ENCODE measurements around the gene CPED1.

CPED1 gene

GRCh38 chr7:120993553-120994191 lies 5.2 kb downstream of the CPED1 start:
- H3K14ac ChIP-seq (ENCODE audit: low read length in 2 of 2) = no peak overlapping the region
- no peak overlapping the region for H4K8ac ChIP-seq (ENCODE audit: low read length)
- H3K79me1 ChIP-seq (replicated peaks; ENCODE audit: low read length, poor library complexity, severe bottlenecking) = peaks cover 1% of the 10 kb centered on the region
- no peak overlapping the region for H4K91ac ChIP-seq (ENCODE audit: low read length)
- H3K4ac ChIP-seq (ENCODE audit: low read depth in 1 of 2, low read length in 2 of 2) = peak overlapping the region in 1 of 2 experiments; percentile 41
- no peak for DNase-seq
- no peak overlapping the region for H2BK15ac ChIP-seq (ENCODE audit: low read depth, poor library complexity, severe bottlenecking)
- 92% methylated on average over 4 of the region's 5 CpGs for WGBS
- no peak overlapping the region for H3K23ac ChIP-seq (ENCODE audit: low read length in 2 of 2)
- H2BK5ac ChIP-seq (ENCODE audit: low read depth, low read length, poor library complexity, severe bottlenecking) = no peak overlapping the region
- no peak overlapping the region for H2AK5ac ChIP-seq (ENCODE audit: low read length, severe bottlenecking)
- H2BK12ac ChIP-seq (ENCODE audit: low read length in 2 of 2) = peak overlapping the region in 1 of 2 experiments; percentile 66
- H3K4me1 ChIP-seq (ENCODE audit: control insufficient read depth, insufficient read depth, low read depth, low read length) = peaks cover 4% of the 10 kb centered on the region
- H3K27me3 ChIP-seq (ENCODE audit: control insufficient read depth in 1 of 2, insufficient read depth in 1 of 2, low read length in 2 of 2) = no peaks in the 10 kb centered on the region
- H3K36me3 ChIP-seq (ENCODE audit: control insufficient read depth in 1 of 2, insufficient read depth in 2 of 2, low read depth in 1 of 2, low read length in 2 of 2) = no peaks in the 10 kb centered on the region
- H2AFZ ChIP-seq (ENCODE audit: low read depth, low read length) = no peak overlapping the region
- H3K4me3 ChIP-seq (ENCODE audit: insufficient read depth in 1 of 2, low read depth in 1 of 2, low read length in 2 of 2) = peak overlapping the region in 1 of 2 experiments; percentile 85
- no peaks in the 10 kb centered on the region for H3K9me3 ChIP-seq (ENCODE audit: control insufficient read depth, low read length)
- no peak overlapping the region for H3K18ac ChIP-seq (ENCODE audit: low read depth in 1 of 2, low read length in 2 of 2)
- no peak overlapping the region for H3K4me2 ChIP-seq (ENCODE audit: low read length, poor library complexity, severe bottlenecking)
- H2BK120ac ChIP-seq (ENCODE audit: low read depth, low read length) = no peak overlapping the region
- H3K27ac ChIP-seq (ENCODE audit: low read length, poor library complexity, severe bottlenecking) = no peak overlapping the region
- H3K9ac ChIP-seq (ENCODE audit: low read length) = peak overlapping the region; percentile 15

GRCh38 chr7:120994512-120995410 lies 6.2 kb downstream of the CPED1 start:
- peaks cover 2% of the 10 kb centered on the region for H3K4me1 ChIP-seq (ENCODE audit: control insufficient read depth, insufficient read depth, low read depth, low read length)
- no peak overlapping the region for H3K23ac ChIP-seq (ENCODE audit: low read length in 2 of 2)
- no peak overlapping the region for H2BK15ac ChIP-seq (ENCODE audit: low read depth, poor library complexity, severe bottlenecking)
- no peak overlapping the region for H4K8ac ChIP-seq (ENCODE audit: low read length)
- H3K36me3 ChIP-seq (ENCODE audit: control insufficient read depth in 1 of 2, insufficient read depth in 2 of 2, low read depth in 1 of 2, low read length in 2 of 2) = no peaks in the 10 kb centered on the region
- no peak overlapping the region for H3K14ac ChIP-seq (ENCODE audit: low read length in 2 of 2)
- H3K27ac ChIP-seq (ENCODE audit: low read length, poor library complexity, severe bottlenecking) = no peak overlapping the region
- no peak overlapping the region for H2AK5ac ChIP-seq (ENCODE audit: low read length, severe bottlenecking)
- no peak for DNase-seq
- H2BK120ac ChIP-seq (ENCODE audit: low read depth, low read length) = no peak overlapping the region
- H2BK12ac ChIP-seq (ENCODE audit: low read length in 2 of 2) = no peak overlapping the region
- peaks cover 1% of the 10 kb centered on the region for H3K79me1 ChIP-seq (replicated peaks; ENCODE audit: low read length, poor library complexity, severe bottlenecking)
- H4K91ac ChIP-seq (ENCODE audit: low read length) = no peak overlapping the region
- H3K27me3 ChIP-seq (ENCODE audit: control insufficient read depth in 1 of 2, insufficient read depth in 1 of 2, low read length in 2 of 2) = no peaks in the 10 kb centered on the region
- over 99% methylated on average over 4 of the region's 5 CpGs for WGBS
- no peak overlapping the region for H3K4me2 ChIP-seq (ENCODE audit: low read length, poor library complexity, severe bottlenecking)
- H3K18ac ChIP-seq (ENCODE audit: low read depth in 1 of 2, low read length in 2 of 2) = no peak overlapping the region
- no peaks in the 10 kb centered on the region for H3K9me3 ChIP-seq (ENCODE audit: control insufficient read depth, low read length)
- H2AFZ ChIP-seq (ENCODE audit: low read depth, low read length) = no peak overlapping the region
- H3K4ac ChIP-seq (ENCODE audit: low read depth in 1 of 2, low read length in 2 of 2) = no peak overlapping the region
- no peak overlapping the region for H2BK5ac ChIP-seq (ENCODE audit: low read depth, low read length, poor library complexity, severe bottlenecking)
- H3K9ac ChIP-seq (ENCODE audit: low read length) = no peak overlapping the region
- H3K4me3 ChIP-seq (ENCODE audit: insufficient read depth in 1 of 2, low read depth in 1 of 2, low read length in 2 of 2) = no peak overlapping the region

GRCh38 chr7:120995654-120996053 lies 7.1 kb downstream of the CPED1 start:
- Histone ChIP-seq H3K4me1 (ENCODE audit: control insufficient read depth, insufficient read depth, low read depth, low read length) (peaks cover 2% of the 10 kb centered on the region), H2BK12ac (ENCODE audit: low read length in 2 of 2) (peak overlapping the region in 1 of 2 experiments; percentile 23), H3K9ac (ENCODE audit: low read length) (no peak overlapping the region), H4K8ac (ENCODE audit: low read length) (no peak overlapping the region), H2AK5ac (ENCODE audit: low read length, severe bottlenecking) (no peak overlapping the region), H3K4ac (ENCODE audit: low read depth in 1 of 2, low read length in 2 of 2) (no peak overlapping the region), H2AFZ (ENCODE audit: low read depth, low read length) (no peak overlapping the region), H3K36me3 (ENCODE audit: control insufficient read depth in 1 of 2, insufficient read depth in 2 of 2, low read depth in 1 of 2, low read length in 2 of 2) (no peaks in the 10 kb centered on the region), H3K79me1 (replicated peaks; ENCODE audit: low read length, poor library complexity, severe bottlenecking) (peaks cover 1% of the 10 kb centered on the region), H2BK120ac (ENCODE audit: low read depth, low read length) (no peak overlapping the region), H3K27me3 (ENCODE audit: control insufficient read depth in 1 of 2, insufficient read depth in 1 of 2, low read length in 2 of 2) (no peaks in the 10 kb centered on the region), H3K23ac (ENCODE audit: low read length in 2 of 2) (no peak overlapping the region), H4K91ac (ENCODE audit: low read length) (no peak overlapping the region), H3K18ac (ENCODE audit: low read depth in 1 of 2, low read length in 2 of 2) (peak overlapping the region; percentile 37 to 69), H3K14ac (ENCODE audit: low read length in 2 of 2) (no peak overlapping the region), H3K4me3 (ENCODE audit: insufficient read depth in 1 of 2, low read depth in 1 of 2, low read length in 2 of 2) (no peak overlapping the region), H3K4me2 (ENCODE audit: low read length, poor library complexity, severe bottlenecking) (no peak overlapping the region), H3K9me3 (ENCODE audit: control insufficient read depth, low read length) (no peaks in the 10 kb centered on the region), H3K27ac (ENCODE audit: low read length, poor library complexity, severe bottlenecking) (no peak overlapping the region), H2BK15ac (ENCODE audit: low read depth, poor library complexity, severe bottlenecking) (peak overlapping the region; percentile 80), H2BK5ac (ENCODE audit: low read depth, low read length, poor library complexity, severe bottlenecking) (no peak overlapping the region)
- WGBS = 96% methylated on average over 2 of the region's 2 CpGs
- DNase-seq = no peak

GRCh38 chr7:120996333-120996987 lies 7.9 kb downstream of the CPED1 start:
- no peak overlapping the region for H2AK5ac ChIP-seq (ENCODE audit: low read length, severe bottlenecking)
- peak; percentile 91 for DNase-seq
- H3K4ac ChIP-seq (ENCODE audit: low read depth in 1 of 2, low read length in 2 of 2) = peak overlapping the region; percentile 19 to 42
- H3K79me1 ChIP-seq (replicated peaks; ENCODE audit: low read length, poor library complexity, severe bottlenecking) = peaks cover 1% of the 10 kb centered on the region
- H3K27me3 ChIP-seq (ENCODE audit: control insufficient read depth in 1 of 2, insufficient read depth in 1 of 2, low read length in 2 of 2) = no peaks in the 10 kb centered on the region
- H4K8ac ChIP-seq (ENCODE audit: low read length) = no peak overlapping the region
- no peak overlapping the region for H3K23ac ChIP-seq (ENCODE audit: low read length in 2 of 2)
- no peak overlapping the region for H2BK5ac ChIP-seq (ENCODE audit: low read depth, low read length, poor library complexity, severe bottlenecking)
- 97% methylated on average over 2 of the region's 2 CpGs for WGBS
- no peak overlapping the region for H2BK15ac ChIP-seq (ENCODE audit: low read depth, poor library complexity, severe bottlenecking)
- H3K4me3 ChIP-seq (ENCODE audit: insufficient read depth in 1 of 2, low read depth in 1 of 2, low read length in 2 of 2) = no peak overlapping the region
- H3K4me1 ChIP-seq (ENCODE audit: control insufficient read depth, insufficient read depth, low read depth, low read length) = peaks cover 2% of the 10 kb centered on the region
- H3K9ac ChIP-seq (ENCODE audit: low read length) = no peak overlapping the region
- H3K9me3 ChIP-seq (ENCODE audit: control insufficient read depth, low read length) = no peaks in the 10 kb centered on the region
- no peak overlapping the region for H3K18ac ChIP-seq (ENCODE audit: low read depth in 1 of 2, low read length in 2 of 2)
- H2AFZ ChIP-seq (ENCODE audit: low read depth, low read length) = no peak overlapping the region
- H3K36me3 ChIP-seq (ENCODE audit: control insufficient read depth in 1 of 2, insufficient read depth in 2 of 2, low read depth in 1 of 2, low read length in 2 of 2) = no peaks in the 10 kb centered on the region
- H4K91ac ChIP-seq (ENCODE audit: low read length) = no peak overlapping the region
- H2BK120ac ChIP-seq (ENCODE audit: low read depth, low read length) = peak overlapping the region; percentile 42
- H2BK12ac ChIP-seq (ENCODE audit: low read length in 2 of 2) = peak overlapping the region; percentile 12 to 50
- no peak overlapping the region for H3K14ac ChIP-seq (ENCODE audit: low read length in 2 of 2)
- no peak overlapping the region for H3K4me2 ChIP-seq (ENCODE audit: low read length, poor library complexity, severe bottlenecking)
- H3K27ac ChIP-seq (ENCODE audit: low read length, poor library complexity, severe bottlenecking) = no peak overlapping the region

Data from mesenchymal stem cell (in vitro differentiated cells and primary cell).